GM15510 (cell line): ENCODE results near the gene ARL5C.

Source experiments
- POLR2A ChIP-seq: IDR thresholded peaks from 3 replicates; pipeline ENCODE4 v1.6.1; 2011; ENCODE audit warnings: borderline replicate concordance; ENCODE audit not compliant: insufficient read length; ENCODE audit errors: extremely low read depth

Gene ARL5C

GRCh38 chr17:39181303-39181702 lies 15.3 kb upstream of the ARL5C start:
- TF ChIP-seq POLR2A = no peak

DNA sequence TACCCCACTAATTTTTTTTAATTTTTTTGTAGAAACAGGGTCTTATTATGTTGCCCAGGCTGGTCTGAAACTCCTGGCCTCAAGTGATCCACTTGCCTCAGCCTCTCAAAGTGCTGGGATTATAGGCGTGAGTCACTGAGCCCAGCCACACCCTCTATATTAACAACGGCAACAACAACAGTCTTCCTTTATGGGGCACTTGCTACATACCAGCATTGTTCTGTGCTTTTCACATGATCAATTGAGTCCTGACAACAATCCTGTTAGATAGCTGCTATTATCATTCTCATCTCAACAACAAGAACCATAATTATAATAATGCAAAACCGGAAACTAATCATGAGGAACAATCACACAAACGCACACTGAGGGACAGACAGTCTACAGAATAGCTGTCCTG lies 12.6 kb upstream of the ARL5C start:
- TF ChIP-seq POLR2A = no peak

DNA sequence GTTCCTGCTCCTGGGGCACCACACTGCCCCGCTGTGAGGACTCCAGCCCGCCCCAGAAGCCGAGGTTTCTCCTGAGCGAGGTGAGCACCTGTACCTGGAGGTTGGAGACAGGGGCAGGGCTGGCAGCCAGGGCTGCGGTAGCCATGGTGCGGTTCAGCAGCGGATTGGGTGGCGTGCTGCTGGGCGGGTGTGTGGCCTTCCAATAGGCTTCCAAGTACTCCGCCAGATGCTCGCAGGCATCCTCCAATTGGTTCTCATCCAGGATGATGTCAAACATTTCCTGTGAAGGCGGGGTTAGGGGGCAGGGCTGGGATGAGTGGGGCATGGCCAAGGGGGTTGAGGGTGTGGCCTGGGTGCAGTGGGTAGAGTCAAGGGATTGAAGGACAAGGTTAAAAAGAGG lies 11.3 kb upstream of the ARL5C start:
- TF ChIP-seq POLR2A = no peak

- TF ChIP-seq POLR2A = no peak
These were observed 9.7 kb upstream of the ARL5C start for GRCh38 chr17:39175695-39176093.

GRCh38 chr17:39174920-39175694 lies 9.1 kb upstream of the ARL5C start:
- TF ChIP-seq POLR2A = no peak

DNA sequence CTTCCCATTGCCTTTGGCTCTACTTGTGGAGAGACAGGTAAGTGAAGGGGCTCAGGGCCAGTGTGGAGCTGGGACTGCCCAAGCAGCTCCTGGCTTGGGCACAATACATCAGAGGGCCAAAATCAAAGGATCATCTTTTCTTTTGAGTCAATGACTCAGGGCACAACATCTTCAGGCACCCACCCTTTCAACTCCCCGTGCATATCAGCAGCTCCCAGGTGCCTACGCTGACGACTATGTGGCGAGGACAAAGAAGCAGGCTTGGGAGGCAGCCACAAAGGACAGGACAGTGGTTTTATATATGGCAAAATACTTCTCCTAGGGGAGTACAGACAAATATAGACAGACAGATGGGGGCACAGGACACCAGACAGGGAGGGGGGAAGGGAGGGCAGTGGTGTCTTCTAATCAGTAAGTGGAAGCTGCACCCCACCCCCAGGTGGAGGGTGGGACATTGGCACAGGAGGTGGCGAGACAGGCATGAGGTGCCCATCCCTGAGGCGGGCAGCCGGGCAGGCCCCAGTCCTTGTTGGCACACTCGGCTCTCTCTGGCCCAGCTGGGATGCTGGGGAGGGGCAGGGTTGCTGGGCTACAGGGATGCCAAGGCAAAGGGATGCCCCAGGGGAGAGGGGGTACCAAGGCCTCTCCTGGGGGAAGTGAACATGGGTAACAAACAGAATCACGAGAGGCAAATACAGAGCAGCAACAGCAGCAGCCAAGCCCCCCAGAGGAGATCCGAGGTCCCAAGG lies 7.7 kb upstream of the ARL5C start:
- TF ChIP-seq POLR2A = no peak

DNA sequence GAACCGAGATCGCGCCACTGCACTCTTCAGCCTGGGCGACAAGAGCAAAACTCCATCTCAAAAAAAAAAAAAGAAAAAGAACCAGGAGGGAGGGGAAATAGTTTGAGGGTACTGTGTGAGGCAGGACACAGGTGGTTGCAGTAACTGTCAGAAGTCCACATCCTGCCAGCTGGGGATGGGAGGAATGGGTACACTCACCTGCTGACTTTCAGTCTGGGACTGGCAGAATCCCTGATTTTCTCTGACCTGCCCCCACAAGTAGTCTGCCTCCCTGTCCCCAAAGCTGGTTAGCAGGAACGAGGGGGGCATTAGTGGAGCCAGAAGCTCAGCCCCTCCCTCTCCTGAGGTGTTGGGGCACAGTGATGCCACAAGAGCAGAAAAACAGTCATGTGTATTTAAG lies 7.1 kb upstream of the ARL5C start:
- TF ChIP-seq POLR2A = no peak

DNA sequence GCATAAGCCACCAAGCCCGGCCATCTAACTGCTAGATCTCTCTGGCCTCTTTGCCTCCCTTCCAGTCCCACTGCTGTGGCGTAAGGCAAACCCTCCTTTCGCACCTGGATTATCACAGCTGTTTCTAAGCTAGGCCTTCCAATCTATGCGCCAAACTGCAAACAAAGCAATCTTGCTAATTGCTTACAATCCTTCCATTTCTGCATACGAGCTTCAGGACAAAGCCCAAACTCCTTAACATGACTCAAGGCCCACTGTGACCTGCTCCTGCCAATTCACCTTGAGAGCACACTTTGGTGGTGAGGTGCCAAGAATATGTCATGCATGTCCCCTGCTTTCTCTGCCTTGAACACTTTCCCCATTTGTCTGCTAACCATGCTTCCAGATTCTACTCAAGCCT lies 6.0 kb upstream of the ARL5C start:
- TF ChIP-seq POLR2A = no peak

DNA sequence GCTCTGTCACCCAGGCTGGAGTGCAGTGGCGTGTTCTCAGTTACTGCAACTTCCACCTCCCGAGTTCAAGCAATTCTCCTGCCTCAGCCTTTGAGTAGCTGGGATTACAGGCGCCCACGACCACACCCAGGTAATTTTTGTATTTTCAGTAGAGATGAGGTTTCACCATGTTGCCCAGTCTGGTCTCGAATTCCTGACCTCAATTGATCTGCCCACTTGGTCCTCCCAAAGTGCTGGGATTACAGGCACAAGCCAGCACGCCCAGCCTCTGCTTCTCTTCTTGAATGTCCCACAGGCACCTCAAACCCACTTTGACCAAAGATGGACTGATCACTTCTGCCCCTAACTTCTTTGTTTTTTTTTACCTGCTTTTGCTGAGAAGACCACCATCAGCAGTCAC lies 4.6 kb upstream of the ARL5C start:
- TF ChIP-seq POLR2A = no peak

DNA sequence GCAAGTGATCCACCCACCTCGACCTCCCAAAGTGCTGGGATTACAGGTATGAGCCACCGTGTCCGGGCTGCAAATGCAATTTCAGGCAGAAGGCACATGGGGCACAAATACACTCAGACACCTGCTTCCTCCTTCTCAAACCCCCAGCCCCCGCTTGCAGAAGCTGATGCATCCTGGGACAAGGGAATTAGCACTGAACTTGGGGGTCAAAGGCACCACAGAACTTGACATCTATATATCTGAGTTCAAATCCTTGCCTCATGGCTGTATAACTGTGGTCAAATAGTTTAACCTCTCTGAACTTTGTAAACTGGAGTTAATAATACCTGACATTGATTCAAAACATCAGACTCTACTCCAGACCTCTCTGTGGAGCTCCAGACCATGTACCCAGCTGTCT lies 4.1 kb upstream of the ARL5C start:
- TF ChIP-seq POLR2A = no peak

DNA sequence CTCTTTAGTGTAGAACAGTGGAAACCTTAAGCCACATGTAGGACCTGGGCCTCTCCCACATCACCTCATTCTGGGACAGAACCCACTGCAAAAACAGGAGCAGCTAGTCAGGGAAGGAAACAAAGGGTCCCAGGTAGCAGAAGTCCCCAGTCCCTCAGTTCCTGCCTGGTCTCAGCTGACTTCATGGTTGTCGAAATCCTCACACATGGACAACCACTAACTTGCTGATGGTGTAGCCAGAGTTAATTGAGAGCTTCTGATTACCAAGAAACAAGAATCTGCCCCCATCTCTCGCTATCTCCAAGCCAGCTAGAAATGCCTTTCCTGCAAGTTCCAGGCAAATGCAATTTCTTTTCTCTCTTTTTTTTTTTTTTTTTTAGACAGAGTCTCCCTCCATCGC lies 3.6 kb upstream of the ARL5C start:
- no peak for TF ChIP-seq POLR2A

DNA sequence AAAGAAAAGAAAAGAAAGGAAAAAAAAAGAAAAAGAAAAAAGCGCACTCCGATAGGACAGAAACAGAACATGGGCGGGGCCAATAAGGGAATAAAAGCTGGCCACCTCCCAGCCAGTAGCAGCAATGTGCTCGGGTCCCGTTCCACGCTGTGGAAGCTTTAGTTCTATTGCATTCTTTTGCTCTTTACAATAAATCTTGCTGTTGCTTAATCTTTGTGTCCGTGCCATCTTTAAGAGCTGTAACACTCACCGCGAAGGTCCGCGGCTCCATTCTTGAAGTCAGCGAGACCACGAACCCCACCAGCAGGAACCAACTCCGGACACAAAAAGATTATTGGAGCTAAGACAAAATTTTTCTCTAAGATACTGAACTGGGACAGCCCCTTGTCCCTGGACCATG lies 3.1 kb upstream of the ARL5C start:
- TF ChIP-seq POLR2A = no peak

DNA sequence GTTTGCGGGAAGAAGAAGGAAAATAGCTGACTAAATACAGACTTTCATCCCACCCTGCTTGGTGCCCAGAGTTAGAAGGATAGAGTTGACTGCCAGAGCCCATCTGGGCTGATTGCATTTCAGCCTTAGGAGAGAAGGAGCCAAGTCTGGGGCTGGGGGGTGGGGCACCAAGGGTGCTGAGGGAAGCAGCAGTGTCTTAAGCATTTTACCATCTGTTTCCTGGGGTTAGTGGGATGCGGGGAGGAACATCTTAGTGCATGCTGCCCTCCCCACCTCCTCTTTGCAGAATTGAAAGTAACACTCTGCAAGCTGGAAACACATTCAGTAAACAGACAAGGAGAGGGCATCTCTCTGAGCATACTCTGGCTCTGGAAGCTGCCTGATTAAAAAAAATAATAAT lies 1.5 kb upstream of the ARL5C start:
- no peak for TF ChIP-seq POLR2A

DNA sequence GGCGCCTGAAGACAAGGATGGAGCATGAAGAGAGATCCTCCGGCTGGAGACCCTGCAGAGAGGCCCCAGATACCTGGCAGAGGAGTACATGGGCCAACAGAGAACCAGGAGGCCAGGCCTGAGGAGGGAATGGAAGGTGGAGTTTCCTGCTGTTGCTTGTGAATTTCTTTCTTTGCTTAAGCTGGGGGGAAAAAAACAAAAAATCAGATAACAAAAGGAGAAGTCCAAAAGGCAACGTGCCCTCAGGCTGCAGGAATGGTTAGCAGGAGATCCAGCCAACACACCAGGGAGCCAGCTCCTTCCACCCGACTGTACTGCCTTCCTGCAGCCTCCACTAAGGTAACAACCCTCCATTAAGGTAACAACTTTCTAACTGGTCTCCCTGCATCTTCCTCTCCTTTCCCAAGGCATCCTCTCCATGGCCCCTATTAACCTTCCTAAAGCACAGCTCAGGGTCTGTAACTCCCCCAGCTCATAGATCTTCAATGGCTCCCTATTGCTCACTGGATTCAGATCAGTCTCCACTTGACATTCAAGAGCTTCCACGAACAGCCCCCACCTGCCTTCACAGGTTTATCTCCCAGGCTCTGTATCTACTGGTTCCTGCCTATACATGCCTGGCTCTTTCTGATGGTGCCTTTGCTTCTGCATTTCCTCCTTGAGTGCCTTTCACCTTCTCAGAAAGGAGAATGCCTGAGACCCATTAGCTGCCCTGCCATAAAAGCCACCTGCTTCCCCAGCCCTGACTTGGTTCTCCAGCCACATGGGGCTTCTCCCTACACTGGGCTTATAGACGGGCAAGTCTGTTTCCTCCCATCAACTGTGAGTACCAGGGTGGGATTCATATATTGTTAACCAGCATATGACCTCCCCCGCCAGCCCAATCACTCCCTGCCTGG lies 725 bp upstream of the ARL5C start:
- no peak for TF ChIP-seq POLR2A

- TF ChIP-seq POLR2A = no peak
These were observed 652 bp downstream of the ARL5C start for GRCh38 chr17:39165178-39165840.
